Measurements from ENCODE around the gene PRRC1.

The PRRC1 gene

DNA sequence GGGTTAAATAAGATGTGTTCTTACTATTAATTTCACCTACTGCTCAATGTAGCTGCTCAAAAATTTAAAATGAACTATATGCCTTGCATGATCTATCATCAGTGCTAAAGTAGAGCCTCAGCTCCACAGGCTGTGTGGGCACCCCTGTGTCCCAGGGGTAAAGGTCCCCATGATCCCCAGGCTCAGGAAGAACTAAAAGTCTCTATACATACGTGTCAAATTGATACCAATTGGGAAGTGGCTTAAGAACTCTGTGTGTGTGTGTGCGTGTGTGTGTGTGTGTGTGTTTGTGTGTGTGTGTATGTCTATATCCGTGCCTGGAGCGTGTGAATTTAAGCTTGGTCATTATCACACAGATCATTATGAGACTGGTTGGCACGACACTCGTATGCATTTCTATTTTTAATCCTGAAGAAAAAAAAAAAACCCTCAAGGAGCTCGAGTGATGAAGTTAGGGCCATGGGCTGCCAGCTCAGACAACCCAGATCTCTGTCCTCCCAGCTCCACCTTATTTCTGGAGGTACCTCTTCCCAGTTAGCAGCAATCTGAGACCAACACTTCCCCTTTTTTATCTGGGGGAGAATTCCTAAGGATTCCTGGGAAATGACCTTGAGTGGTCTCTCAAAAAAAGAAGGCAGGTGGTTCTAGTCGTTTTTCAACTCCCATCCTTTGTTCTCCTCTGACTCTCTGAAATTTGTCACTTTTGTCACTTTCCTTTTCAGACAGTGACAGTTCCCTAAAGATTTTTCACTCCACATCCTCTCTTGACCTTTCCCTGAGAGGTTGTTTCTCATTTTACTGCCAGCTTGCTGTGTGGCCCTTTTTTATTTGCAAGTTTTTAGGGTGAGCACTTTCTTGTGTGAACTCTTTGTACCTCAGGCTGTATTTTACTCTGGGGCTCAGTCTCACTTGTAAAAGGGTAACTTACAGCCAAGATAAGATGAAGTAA lies 85.7 kb downstream of the PRRC1 start:
- Histone ChIP-seq H3K4me3 (IDR thresholded peaks at IDR 0.05; ENCODE audit: insufficient read depth, low read depth, low read length) (no peak overlapping the region), H2AFZ (ENCODE audit: low read depth) (no peak overlapping the region), H3K27me3 (ENCODE audit: insufficient read depth, low read depth) (no peaks in the 10 kb centered on the region), H3K9ac (no peak overlapping the region), H4K20me1 (ENCODE audit: insufficient read depth) (no peaks in the 10 kb centered on the region), H3K36me3 (ENCODE audit: insufficient read depth) (no peaks in the 10 kb centered on the region), H3K79me2 (ENCODE audit: insufficient read depth, low read depth) (no peaks in the 10 kb centered on the region), H3K4me2 (no peak overlapping the region), H3K4me1 (ENCODE audit: low read depth, poor library complexity, severe bottlenecking) (no peaks in the 10 kb centered on the region), H3K27ac (no peak overlapping the region)
- TF ChIP-seq, protein P1, sequence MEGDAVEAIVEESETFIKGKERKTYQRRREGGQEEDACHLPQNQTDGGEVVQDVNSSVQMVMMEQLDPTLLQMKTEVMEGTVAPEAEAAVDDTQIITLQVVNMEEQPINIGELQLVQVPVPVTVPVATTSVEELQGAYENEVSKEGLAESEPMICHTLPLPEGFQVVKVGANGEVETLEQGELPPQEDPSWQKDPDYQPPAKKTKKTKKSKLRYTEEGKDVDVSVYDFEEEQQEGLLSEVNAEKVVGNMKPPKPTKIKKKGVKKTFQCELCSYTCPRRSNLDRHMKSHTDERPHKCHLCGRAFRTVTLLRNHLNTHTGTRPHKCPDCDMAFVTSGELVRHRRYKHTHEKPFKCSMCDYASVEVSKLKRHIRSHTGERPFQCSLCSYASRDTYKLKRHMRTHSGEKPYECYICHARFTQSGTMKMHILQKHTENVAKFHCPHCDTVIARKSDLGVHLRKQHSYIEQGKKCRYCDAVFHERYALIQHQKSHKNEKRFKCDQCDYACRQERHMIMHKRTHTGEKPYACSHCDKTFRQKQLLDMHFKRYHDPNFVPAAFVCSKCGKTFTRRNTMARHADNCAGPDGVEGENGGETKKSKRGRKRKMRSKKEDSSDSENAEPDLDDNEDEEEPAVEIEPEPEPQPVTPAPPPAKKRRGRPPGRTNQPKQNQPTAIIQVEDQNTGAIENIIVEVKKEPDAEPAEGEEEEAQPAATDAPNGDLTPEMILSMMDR (conservative IDR thresholded peaks at IDR 0.05; ENCODE audit: low read depth, low read length) = no peak

Data from KMS-11 (cell line).